GM18507 (cell line): ENCODE results near the gene WDR86.

Source experiments
- DNase-seq: peaks from one replicate; pipeline ENCODE4 v3.0.0; 2011; ENCODE audit warnings: low read depth; ENCODE audit not compliant: insufficient read length; ENCODE audit errors: extremely low spot score
- FAIRE-seq: peaks from 2 replicates; lab custom pipeline; 2011; peaks lifted over from hg19 to GRCh38; lab: Jason Lieb, UNC

WDR86 gene

GRCh38 chr7:151368136-151368571, 41.7 kb downstream of the WDR86 start:
- FAIRE-seq (peak; percentile 69), DNase-seq (peak; percentile 61)

GRCh38 chr7:151367284-151367683, 42.6 kb downstream of the WDR86 start:
- DNase-seq (no peak), FAIRE-seq (no peak)

- DNase-seq = no peak
- FAIRE-seq = no peak
Observed at GRCh38 chr7:151366880-151367222, 43.0 kb downstream of the WDR86 start.

- DNase-seq = no peak
- FAIRE-seq = no peak
Observed at GRCh38 chr7:151366166-151366879, 43.5 kb downstream of the WDR86 start.

GRCh38 chr7:151363182-151363581, 46.7 kb downstream of the WDR86 start:
- FAIRE-seq = no peak
- no peak for DNase-seq

- FAIRE-seq = no peak
- DNase-seq = no peak
Observed at GRCh38 chr7:151361193-151361959, 48.5 kb downstream of the WDR86 start.

GRCh38 chr7:151352512-151352911, 57.3 kb downstream of the WDR86 start:
- DNase-seq (no peak), FAIRE-seq (no peak)

GRCh38 chr7:151351967-151352366, 57.9 kb downstream of the WDR86 start:
- FAIRE-seq (peak; percentile 60), DNase-seq (peak; percentile 17)

GRCh38 chr7:151351027-151351426, 58.8 kb downstream of the WDR86 start:
- no peak for FAIRE-seq
- no peak for DNase-seq

GRCh38 chr7:151349507-151349853, 60.4 kb downstream of the WDR86 start:
- FAIRE-seq = no peak
- no peak for DNase-seq

- FAIRE-seq (no peak), DNase-seq (no peak)
Observed at GRCh38 chr7:151348970-151349369, 60.9 kb downstream of the WDR86 start.

- FAIRE-seq (no peak), DNase-seq (no peak)
Observed at GRCh38 chr7:151347200-151347599, 62.6 kb downstream of the WDR86 start.

GRCh38 chr7:151346470-151346769, 63.4 kb downstream of the WDR86 start:
- no peak for DNase-seq
- no peak for FAIRE-seq

GRCh38 chr7:151345576-151346469, 64.0 kb downstream of the WDR86 start:
- FAIRE-seq (peak; percentile 38), DNase-seq (no peak)

GRCh38 chr7:151343516-151343915, 66.3 kb downstream of the WDR86 start:
- FAIRE-seq = no peak
- DNase-seq = no peak

GRCh38 chr7:151342811-151343210, 67.0 kb downstream of the WDR86 start:
- DNase-seq (no peak), FAIRE-seq (no peak)

GRCh38 chr7:151342102-151342646, 67.7 kb downstream of the WDR86 start:
- DNase-seq (peak; percentile 30), FAIRE-seq (peak; percentile 90)

- DNase-seq = peak; percentile 71
- FAIRE-seq = peak; percentile 92
Observed at GRCh38 chr7:151341357-151342101, 68.3 kb downstream of the WDR86 start, which contains the start of gene NUB1. Gene NUB1, plus strand, starts transcription at chr7:151341812. Its CDS starts 3,538 bp downstream, at chr7:151345350.

GRCh38 chr7:151340794-151341356, 69.0 kb downstream of the WDR86 start:
- no peak for FAIRE-seq
- no peak for DNase-seq
